CD4-positive, alpha-beta T cell treated with Interferon gamma for 1 hour (primary cell): Measurements from ENCODE around the gene UGT2B7.
"Not testable (repeated sequence)": the region's sequence is repeated elsewhere in the genome, so short reads cannot be mapped to it uniquely, and the experiment has no call there.

Source experiments
- DNase-seq: peaks from one replicate; pipeline ENCODE4 v3.0.0-alpha.2; 2020

Gene UGT2B7

DNA sequence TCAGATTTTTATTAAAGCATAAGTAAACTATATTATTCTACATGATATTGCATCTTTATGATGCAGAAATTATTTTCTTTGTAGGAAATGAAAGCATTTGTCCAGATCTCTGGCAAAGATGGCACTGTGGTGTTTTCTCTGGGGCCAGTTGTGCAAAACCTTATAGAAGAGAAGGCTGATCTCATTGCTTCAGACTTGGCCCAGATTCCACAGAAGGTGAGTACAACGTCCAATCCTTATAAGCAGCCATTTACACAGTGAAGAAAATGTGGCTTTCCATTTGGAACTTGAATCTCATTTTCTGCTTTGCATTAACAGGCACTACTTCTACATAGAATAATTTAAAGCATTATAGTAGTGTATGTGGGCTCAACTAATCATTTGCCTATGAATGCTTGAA, 6.9 kb upstream of the UGT2B7 start:
- DNase-seq: no peak

DNA sequence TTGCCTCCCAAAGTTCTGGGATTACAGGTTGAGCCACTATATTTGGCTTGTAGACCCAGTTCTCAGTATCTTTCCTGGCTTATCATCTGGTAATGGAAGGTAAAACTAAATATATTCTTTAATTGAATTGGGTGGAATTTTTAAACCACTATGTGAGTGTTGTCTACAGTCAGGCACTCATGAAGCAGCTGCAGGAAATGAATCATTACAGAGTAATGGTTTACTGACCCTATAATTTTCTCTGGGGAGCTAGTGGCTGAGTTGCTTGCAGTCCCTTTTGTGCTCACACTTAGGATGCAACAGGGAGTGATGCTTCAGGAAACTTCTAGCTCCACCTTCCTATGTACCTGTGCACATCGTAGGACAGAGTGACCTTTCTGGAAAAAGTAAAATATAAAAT, 4.1 kb upstream of the UGT2B7 start:
- no peak for DNase-seq

DNA sequence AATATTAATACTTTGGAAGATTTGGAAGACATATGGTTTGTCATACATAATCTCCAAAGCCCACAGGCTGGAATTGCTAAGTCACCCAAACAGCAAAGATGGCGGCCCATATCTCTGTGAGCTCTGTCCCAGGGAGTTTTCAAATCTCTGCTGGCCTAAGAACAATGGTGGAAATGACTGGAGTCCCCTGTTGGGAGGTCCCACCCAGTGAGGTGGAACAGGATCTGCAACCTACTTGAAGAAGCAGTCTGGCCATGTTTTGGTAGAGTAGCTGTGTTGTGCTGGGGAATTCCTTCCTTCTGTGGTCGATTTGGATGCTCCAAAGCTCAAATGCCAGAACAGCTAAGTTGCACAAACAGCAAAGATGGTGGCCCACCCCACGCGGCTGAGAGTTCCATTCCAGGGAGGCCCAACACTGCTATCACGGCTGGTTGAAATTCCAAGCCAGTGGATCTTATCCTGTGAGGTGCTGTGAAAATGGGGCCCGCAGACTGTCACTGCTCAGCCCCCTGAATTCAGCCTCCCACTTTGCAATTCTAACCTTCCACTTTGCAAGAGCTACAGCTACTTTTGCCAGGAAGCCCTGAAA, 3.2 kb upstream of the UGT2B7 start:
- DNase-seq: no peak

DNA sequence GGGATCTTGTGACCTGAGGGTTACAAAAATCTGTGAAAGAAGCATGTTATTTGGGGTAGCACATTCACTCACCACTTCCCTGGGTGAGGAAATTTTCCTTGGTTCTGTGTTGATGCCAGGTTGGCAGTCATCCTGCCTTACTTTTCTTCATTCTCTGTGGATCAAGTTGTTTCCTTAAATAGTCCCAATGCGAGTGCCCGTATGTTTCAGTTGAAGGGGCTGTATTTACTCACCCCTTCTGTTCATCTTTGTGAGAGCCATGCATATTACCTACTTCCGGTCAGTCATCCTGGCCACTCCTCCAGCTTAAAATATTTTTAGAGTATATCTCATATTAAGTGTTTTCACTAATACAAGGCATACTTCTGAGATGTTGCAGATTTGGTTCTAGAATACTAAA, 2.6 kb upstream of the UGT2B7 start:
- no peak for DNase-seq

DNA sequence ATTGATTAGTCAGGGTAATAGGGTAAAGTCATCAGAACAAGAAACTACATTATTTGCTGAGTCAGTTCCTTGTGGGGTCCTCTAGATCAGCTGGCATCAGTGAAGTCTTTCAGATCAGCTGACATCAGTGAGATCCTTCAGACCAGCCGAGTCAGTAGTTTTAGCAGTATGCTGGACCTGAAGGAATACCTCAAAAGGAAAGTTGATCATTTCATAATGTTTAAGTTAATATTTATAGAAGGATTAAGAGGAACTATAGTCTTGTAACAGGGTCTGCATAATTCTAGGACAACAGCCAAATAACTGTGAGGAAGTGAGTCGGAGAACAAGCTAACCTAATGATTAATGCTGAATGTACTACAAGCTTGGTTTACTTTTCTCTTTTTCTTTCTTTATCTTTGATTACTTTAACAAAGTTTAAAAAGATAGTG, 958 bp upstream of the UGT2B7 start:
- no peak for DNase-seq

DNA sequence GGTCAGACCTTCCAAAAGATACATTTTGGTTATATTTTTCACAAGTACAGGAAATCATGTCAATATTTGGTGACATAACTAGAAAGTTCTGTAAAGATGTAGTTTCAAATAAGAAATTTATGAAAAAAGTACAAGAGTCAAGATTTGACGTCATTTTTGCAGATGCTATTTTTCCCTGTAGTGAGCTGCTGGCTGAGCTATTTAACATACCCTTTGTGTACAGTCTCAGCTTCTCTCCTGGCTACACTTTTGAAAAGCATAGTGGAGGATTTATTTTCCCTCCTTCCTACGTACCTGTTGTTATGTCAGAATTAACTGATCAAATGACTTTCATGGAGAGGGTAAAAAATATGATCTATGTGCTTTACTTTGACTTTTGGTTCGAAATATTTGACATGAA, 536 bp downstream of the UGT2B7 start:
- DNase-seq: no peak

DNA sequence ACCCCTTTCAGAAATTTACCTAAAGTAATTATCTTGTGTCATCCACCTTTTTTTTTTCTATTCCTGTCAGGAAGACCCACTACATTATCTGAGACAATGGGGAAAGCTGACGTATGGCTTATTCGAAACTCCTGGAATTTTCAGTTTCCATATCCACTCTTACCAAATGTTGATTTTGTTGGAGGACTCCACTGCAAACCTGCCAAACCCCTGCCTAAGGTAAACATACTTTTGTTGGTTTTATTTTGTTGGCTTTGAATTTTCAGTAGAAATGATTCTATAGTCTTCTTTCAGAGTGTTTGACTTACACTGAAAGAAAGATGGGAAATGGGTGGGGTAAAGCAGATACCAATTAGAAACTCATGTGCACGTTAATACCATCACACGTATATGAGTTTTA, 2.2 kb downstream of the UGT2B7 start:
- DNase-seq: no peak

DNA sequence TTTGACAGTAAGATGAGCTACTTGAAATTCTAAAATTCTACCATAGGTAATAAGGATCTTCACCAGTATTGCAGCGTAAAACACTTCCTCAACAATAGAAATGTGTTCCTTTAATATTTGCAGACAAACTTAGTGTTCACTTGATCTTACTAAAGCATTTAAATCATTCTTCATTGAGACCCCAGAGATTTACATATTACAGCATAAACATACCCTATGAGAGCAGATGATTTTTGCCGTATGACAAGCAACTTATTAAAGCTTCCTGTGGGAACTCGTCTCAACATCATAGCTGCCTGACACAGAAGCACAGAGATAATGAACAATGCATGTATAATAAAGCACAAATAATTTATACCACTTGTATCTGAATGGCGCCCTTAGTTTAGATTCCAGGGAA, 3.6 kb downstream of the UGT2B7 start:
- DNase-seq: no peak

DNA sequence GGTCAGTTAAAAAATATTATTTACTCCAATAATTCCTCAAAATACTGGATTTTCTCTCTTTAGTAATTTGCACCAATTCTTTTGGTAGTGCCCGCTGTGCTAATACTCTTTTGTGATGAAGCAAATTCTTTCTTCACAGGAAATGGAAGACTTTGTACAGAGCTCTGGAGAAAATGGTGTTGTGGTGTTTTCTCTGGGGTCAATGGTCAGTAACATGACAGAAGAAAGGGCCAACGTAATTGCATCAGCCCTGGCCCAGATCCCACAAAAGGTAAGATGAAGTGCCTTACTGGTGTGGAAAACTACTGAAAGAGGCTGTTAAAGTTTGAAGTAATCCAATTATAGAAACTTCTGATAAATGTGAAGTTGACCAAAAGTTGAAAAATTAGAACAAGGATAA, 6.4 kb downstream of the UGT2B7 start:
- not testable (repeated sequence) for DNase-seq

DNA sequence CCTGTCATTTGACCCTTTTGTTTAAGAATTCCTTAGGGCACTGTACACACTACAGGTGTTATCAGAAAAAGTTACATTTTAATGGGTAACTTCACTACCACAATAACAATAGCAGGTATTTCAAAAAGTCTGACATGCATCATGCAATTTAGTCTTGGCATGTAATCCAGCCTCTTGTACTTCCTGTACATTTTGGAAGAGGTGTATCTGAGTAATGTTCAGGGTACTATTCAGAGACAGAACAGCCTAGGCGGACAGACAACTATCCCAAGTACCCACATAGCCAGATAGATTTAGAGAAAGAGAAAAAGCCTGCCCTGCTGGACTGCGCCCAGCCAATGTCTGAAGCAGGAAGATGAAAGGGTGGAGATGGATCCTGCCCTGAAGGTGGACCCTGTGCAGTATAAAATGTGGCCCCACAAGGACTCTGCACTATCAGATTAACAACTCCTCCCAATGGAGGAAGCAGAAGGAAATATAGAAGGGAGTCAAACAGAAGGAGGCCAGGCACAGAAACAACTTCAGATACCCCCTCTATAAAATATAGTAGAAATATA, 8.5 kb downstream of the UGT2B7 start:
- no peak for DNase-seq

DNA sequence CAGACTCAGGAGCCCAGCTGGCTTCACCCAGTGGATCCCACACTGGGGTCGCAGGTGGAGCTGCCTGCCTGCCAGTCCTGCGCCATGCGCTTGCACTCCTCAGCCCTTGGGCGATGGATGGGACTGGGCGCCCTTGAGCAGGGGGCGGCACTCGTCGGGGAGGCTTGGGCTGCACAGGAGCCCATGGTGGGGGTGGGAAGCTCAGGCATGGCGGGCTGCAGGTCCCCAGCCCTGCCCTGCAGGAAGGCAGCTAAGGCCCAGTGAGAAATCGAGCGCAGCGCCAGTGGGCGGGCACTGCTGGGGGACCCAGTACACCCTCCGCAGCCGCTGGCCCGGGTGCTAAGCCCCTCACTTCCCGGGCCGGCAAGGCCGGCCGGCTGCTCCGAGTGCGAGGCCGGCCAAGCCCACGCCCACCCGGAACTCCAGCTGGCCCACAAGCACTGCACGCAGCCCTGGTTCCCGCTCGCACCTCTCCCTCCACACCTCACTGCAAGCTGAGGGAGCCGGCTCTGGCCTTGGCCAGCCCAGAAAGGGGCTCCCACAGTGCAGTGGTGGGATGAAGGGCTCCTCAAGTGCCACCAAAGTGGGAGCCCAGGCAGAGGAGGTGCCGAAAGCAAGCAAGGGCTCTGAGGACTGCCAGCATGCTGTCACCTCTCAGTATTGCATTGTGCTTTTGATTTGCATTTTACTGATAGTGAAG, 19.0 kb downstream of the UGT2B7 start:
- not testable (repeated sequence) for DNase-seq

DNA sequence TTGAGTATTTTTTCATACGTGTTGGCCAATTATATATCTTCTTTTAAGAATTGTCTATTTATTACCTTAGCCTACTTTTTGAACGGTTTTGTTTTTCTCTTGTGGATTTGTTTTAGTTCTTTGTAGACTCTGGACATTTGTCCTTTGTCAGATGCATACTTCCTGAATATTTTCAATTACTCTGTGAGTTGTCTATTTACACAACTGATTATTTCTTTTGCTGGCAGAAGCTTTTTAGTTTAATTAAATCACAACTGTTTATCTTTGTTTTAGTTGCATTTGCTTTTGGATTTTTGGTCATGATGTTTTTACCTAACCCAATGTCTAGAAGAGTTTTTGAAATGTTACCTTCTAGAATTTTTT, 19.6 kb downstream of the UGT2B7 start:
- DNase-seq: no peak

DNA sequence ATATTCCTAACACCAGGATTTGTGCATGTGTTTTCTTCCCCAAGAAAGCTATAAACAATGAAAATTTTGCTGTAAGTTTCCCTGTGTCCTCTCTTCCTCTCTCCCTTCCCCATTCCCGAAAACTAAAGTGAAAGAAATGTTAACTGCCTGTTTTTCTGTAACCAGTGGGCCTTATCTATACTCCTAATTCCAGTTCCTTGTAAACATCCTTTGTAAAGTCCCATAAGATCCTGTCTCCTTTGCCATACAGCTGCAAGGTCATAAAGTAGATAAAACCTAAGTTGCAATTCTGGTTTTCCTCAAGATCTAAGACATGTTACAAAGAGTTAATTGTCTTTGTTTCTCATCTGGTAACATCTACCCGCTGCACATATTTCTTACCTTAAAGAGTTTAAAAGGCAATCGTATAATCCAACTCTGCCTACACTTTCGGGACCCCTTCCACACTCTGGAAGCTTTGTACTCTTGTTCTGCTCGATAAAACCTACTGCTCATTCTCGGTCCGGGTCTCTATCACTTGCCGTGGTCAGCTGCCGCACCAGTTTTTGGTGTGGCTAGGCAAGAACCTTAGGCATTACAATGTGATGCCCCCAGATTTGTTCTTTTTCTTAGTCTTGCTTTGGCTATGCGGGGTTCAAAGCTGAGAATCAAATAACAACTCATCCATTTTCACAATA, 20.5 kb downstream of the UGT2B7 start:
- DNase-seq: no peak

DNA sequence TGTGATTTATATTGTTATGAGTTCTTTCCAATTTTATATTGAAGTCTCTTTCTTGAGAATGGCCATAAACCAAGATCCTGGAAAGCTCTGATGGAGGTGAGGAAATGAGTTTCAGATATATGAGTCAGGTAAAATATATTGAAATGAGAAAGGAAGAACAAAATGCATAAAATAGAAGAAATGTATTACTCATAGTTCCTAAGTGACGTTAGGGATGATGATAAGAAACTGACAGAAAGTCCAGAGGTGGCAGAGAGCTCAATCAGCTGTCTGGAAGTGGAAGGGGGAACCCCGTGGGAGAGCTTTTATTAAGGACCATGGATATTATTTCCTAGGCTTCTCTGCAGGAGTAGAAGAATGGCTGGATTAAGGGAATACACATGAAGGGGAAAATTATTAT, 24.6 kb downstream of the UGT2B7 start:
- DNase-seq: no peak

DNA sequence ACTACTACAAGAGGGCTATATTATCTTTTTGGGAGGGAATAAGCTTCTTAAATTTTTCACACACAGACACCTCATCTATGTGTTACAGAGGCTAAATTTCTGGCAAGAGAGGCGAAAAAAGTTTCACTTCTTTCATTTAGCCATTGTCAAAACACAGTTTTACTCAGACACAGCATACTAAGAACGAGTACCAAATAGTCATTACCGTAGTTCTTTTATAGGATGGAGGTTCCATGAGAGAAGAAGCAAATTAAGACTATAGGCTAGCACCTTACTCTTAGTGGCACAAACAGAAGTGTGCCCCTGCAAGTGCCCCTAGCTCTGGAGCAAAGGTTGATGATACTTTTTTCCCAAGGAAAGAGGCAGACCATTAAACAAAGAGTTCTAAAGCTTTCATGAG, 26.2 kb downstream of the UGT2B7 start:
- DNase-seq: no peak

DNA sequence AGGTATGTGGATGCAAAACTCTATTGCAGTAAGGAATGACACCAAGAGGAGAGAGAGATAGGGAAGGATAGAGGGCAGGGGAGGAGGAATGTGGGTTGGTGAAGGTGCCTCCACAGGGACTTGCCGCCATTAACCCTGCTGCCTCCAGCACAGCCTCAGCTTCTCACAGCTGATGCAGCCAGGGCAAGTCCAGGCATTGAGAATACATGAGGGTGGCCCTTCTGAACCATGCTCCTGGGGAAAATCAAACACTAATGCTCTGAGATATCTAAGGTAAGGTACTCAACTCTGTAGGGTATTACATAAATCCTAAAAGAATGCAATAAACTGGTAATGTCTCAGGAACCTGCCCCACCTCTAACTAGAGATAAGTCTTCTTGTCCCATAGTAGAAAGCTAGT, 28.7 kb downstream of the UGT2B7 start:
- DNase-seq: no peak

DNA sequence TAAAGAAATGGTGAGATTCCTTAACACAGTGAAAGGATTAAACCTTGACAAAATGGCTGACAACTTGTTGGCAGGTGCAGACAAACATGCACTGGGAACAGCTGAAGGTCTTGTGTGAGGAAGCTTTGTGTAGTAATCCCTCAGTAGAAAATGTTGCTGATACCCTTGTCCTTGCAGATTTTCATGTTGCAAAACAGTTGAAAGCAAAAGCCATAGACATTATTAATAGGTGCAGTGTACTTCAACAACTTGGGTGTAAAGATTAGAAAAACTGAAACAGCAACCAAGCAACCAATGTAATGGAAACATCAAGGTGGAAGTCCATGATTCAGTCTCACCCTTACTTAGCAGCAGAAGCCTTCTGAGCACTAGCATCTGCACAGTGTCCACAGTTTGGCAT, 29.8 kb downstream of the UGT2B7 start:
- no peak for DNase-seq

DNA sequence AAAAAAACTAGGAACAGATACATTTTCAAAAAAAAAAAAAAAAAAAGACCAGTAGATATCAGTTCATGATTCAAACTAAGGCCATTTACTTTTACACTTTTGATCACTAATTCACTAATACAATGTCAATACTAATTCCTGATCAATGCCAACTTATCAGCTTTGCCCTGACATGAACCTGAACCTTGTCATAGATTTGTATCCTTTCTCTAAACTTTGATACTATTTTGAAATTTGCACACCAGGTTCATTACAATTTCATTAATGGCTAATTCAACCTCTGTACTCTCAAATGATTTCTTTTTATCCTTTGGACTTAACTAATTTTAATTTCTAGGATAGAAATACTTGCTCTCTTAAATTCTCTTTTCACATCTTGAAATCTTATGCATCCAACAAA, 37.7 kb downstream of the UGT2B7 start:
- DNase-seq: no peak

DNA sequence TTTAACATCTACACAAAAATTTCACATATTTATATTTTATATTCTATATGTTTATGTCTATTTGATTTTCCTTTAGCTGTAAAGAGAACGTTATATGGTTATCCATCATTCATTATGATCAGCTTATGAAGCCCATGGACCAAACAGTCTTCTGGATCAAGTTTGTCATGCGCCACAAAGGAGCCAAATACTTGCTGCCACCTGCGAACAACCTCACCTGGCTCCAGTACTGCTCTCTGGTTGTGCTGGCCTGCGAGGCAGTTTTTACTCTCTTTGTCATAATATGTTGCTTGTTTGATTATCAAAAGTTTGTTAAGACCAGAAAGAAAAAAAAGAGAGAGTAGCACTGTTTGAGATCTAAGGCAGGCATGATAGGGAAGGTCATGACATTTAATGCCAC, 38.2 kb downstream of the UGT2B7 start:
- DNase-seq: no peak

DNA sequence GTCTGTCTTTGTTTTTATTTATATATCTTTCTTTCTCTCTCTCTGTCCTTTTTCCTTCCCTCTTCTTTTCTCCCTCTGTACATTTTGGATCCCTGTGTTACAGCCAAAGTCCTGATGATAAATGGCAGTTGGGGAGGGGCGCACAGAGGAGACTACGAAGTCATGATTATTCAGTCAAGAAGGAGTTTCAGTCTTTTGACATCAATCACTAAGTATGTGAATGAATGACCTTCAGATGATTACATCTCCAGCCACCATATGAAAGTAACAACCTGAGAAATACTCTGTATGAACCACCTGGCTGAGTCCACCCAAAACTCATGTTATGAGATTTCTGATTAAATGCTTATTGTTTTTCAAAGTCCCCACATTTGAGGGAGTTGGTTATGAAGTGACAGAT, 45.0 kb downstream of the UGT2B7 start:
- DNase-seq: no peak

DNA sequence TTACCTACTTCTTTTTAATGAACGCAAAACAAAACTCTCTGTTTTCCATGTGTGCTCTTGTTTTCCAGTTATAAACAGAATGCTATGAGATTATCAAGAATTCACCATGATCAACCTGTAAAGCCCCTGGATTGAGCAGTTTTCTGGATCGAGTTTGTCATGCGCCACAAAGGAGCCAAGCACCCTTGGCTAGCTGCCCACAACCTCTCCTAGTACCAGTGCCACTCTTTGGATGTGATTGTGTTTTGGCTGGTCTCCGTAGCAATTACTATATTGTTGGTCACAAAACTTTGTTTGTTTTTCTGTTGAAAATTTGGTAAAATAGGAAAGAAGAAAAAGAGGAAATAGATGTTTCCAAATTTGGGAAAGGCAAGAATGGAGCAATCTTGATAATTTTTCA, 51.1 kb downstream of the UGT2B7 start:
- DNase-seq: no peak

DNA sequence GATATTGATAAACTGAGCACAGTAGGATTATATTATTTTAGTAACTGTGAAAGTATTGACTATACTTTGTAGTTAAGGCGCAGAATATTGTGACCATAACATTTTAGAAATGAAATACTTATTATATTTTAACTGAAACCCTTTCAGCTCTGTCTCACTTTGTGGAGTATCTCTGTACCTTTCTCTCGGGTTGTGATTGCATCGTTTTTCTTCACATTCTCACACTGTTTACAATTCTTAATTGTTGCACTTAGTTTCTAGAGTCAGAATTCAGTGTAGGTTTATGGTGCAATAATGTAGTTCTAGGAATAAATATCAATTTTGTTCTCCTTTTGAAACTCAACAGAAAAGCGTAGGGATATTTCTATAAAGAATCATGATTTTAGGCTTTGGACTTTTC, 57.7 kb downstream of the UGT2B7 start:
- no peak for DNase-seq

DNA sequence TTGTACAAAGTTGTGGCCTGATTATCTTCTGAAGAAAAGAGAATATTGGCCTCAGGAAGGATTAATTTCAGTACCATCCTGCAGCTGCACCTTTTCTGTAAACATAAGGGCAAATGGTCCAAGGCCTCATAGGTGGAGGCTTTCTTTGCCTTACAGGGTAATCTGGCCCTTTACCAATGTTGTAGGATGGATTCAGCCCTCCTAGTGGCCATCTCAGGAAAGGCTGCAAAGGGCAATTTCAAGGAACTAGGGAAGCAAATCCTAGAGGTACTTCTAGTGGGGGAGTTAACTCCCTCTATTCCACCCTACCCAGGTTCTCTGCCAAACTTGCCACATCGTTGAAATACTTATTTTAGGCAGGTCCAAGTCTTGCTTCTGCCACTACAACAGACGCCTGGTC, 60.6 kb downstream of the UGT2B7 start:
- DNase-seq: no peak
